ENCODE data around the gene SLC12A7. TPM values are rescaled to one million over a fixed set of nuclear protein-coding genes. Genes with fewer than 3 reads are reported as not detected.

The SLC12A7 gene
- total and polyA plus RNA-seq, 7 donors: 2.3 to 22.0 (median 4.5) TPM

- Histone ChIP-seq H3K9me3 (no peaks in the 10 kb centered on the region), H3K27me3 (ENCODE audit: insufficient read depth in 3 of 3, low read length in 2 of 3) (no peaks in the 10 kb centered on the region), H3K36me3 (ENCODE audit: insufficient read depth in 1 of 2, low read depth in 1 of 2) (no peaks in the 10 kb centered on the region), H3K27ac (no peak overlapping the region), H3K4me1 (no peaks in the 10 kb centered on the region), H3K4me3 (no peak overlapping the region)
- ATAC-seq (no peak), DNase-seq (no peak)
- 83 to 87% (median 85%) methylated on average over 15 of the region's 15 CpGs for WGBS, 3 donors
- intact Hi-C loops (cut with DNase I): no loop called here
- TF ChIP-seq CTCF (IDR thresholded peaks at IDR 0.05): no peak
These were observed 70.4 kb downstream of the SLC12A7 start for GRCh38 chr5:1041225-1042143.

- no peaks in the 10 kb centered on the region for H3K9me3 ChIP-seq
- ATAC-seq (no peak), DNase-seq (peak; percentile 10 to 42)
- WGBS, 3 donors: 77 to 81% (median 79%) methylated on average over 10 of the region's 10 CpGs
- intact Hi-C loops (cut with DNase I): no loop called here
- H3K4me1 ChIP-seq: no peaks in the 10 kb centered on the region
- no peak overlapping the region for H3K4me3 ChIP-seq
- H3K36me3 ChIP-seq (ENCODE audit: insufficient read depth in 1 of 2, low read depth in 1 of 2): no peaks in the 10 kb centered on the region
- H3K27me3 ChIP-seq (ENCODE audit: insufficient read depth in 3 of 3, low read length in 2 of 3): no peaks in the 10 kb centered on the region
- TF ChIP-seq CTCF (IDR thresholded peaks at IDR 0.05): no peak
- H3K27ac ChIP-seq: no peak overlapping the region
These were observed 71.3 kb downstream of the SLC12A7 start for GRCh38 chr5:1040571-1040970.

GRCh38 chr5:1039706-1040260 is 72.1 kb downstream of the SLC12A7 start:
- 90 to 94% (median 94%) methylated on average over 16 to 18 of the region's 18 CpGs for WGBS, 3 donors

GRCh38 chr5:1039210-1039548 is 72.7 kb downstream of the SLC12A7 start:
- Histone ChIP-seq H3K27me3 (ENCODE audit: insufficient read depth in 3 of 3, low read length in 2 of 3) (no peaks in the 10 kb centered on the region), H3K4me1 (no peaks in the 10 kb centered on the region), H3K4me3 (no peak overlapping the region), H3K9me3 (no peaks in the 10 kb centered on the region), H3K36me3 (ENCODE audit: insufficient read depth in 1 of 2, low read depth in 1 of 2) (no peaks in the 10 kb centered on the region), H3K27ac (no peak overlapping the region)
- DNase-seq (peak in 1 of 2 donors; percentile 6), ATAC-seq (no peak)
- WGBS, 3 donors: 86 to 91% (median 89%) methylated on average over 16 of the region's 16 CpGs
- intact Hi-C loops (cut with DNase I): no loop called here
- TF ChIP-seq CTCF (IDR thresholded peaks at IDR 0.05): no peak

More at GRCh38 chr5:1039706-1040260, 72.1 kb downstream of the SLC12A7 start:
- Histone ChIP-seq H3K27ac (no peak overlapping the region), H3K4me3 (no peak overlapping the region), H3K4me1 (no peaks in the 10 kb centered on the region), H3K27me3 (ENCODE audit: insufficient read depth in 3 of 3, low read length in 2 of 3) (no peaks in the 10 kb centered on the region), H3K36me3 (ENCODE audit: insufficient read depth in 1 of 2, low read depth in 1 of 2) (no peaks in the 10 kb centered on the region), H3K9me3 (no peaks in the 10 kb centered on the region)
- no peak for DNase-seq
- intact Hi-C loops (cut with DNase I): no loop called here
- no peak for ATAC-seq
- no peak for TF ChIP-seq CTCF (IDR thresholded peaks at IDR 0.05)
